ENCODE results near the gene ST6GALNAC6.

DNA sequence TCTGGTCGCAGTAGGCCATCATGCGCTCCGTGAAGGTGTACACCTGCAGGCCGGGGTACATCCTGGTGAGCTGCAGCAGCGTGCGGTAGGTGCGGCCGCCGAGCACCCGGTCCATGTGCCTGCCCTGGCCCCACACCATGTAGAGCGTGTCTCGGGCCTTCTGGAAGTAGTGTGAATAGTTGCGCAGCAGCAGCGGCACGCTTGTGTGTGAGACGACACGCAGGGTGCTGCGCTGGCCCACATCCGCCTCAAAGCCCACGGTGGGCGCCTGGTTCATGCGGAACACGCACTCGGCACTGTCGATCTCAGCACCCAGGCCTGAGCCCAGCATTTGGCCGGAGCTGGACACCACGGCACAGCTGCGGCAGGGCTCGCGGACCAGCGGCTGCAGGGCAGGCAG lies 12.9 kb upstream of the ST6GALNAC6 start:
- no peak for TF ChIP-seq CTCF (IDR thresholded peaks at IDR 0.05 in 2 of 3, conservative IDR thresholded peaks at IDR 0.05 in 1 of 3; ENCODE audit: control insufficient read depth in 2 of 3, extremely low read depth in 1 of 3, insufficient read depth in 1 of 3, low read depth in 3 of 3, low read length in 3 of 3)
- TF ChIP-seq EZH2 (IDR thresholded peaks at IDR 0.05; ENCODE audit: borderline replicate concordance, control insufficient read depth, low read depth, low read length), result no peak
- TF ChIP-seq ATF3 (IDR thresholded peaks at IDR 0.05; ENCODE audit: borderline replicate concordance, extremely low read depth, low read depth, low read length), result no peak
- TF ChIP-seq CUX1 (IDR thresholded peaks at IDR 0.05; ENCODE audit: insufficient replicate concordance, low read depth, low read length), result no peak
- no peak for TF ChIP-seq EED (IDR thresholded peaks at IDR 0.05; ENCODE audit: low read depth)
- no peak for TF ChIP-seq HDGF (IDR thresholded peaks at IDR 0.05)
- no peak for TF ChIP-seq MYC (IDR thresholded peaks at IDR 0.05; ENCODE audit: insufficient read depth, insufficient read length, insufficient replicate concordance, low read length, severe bottlenecking)
- no peak for TF ChIP-seq CHD2 (IDR thresholded peaks at IDR 0.05; ENCODE audit: borderline replicate concordance, low read depth, low read length)
- no peak for TF ChIP-seq POLR2A (IDR thresholded peaks at IDR 0.05; ENCODE audit: low read depth, low read length)
- TF ChIP-seq EP300 (IDR thresholded peaks at IDR 0.05; ENCODE audit: borderline replicate concordance in 1 of 2, control insufficient read depth in 1 of 2, low read depth in 2 of 2, low read length in 2 of 2), result no peak

Data from GM12878 (cell line).